WTC11 (cell line): ENCODE data around the gene ENTR1. TPM values are rescaled to one million over a fixed set of nuclear protein-coding genes. Genes with fewer than 3 reads are reported as not detected.

Experiments used
- ATAC-seq: fragments of 200-7000 bp; cut with Tn5 transposase; 2 replicates; pipeline ENCODE4 v1.10.0; 2021; ENCODE audit warnings: mild to moderate bottlenecking, moderate library complexity
- CTCF ChIA-PET: fragments of 300-600 bp; sonication (Branson Sonifier 250); formaldehyde crosslinking; loops from one replicate; lab custom pipeline; 2021; ENCODE audit warnings: antibody characterized with exemption; lab: Charles Lee
- POLR2A ChIA-PET: fragments of 350-600 bp; sonication (Branson Sonifier 250); formaldehyde crosslinking; loops from one replicate; lab custom pipeline; 2021; ENCODE audit warnings: antibody characterized with exemption; lab: Charles Lee
- DNase-seq: peaks from one replicate; pipeline ENCODE4 v3.0.0; 2021; ENCODE audit warnings: low spot score
- H3K27ac Mint-ChIP-seq: 2 replicates; pipeline ENCODE4 v1.8.0; 2021; ENCODE audit warnings: mixed read lengths
- H3K27me3 Mint-ChIP-seq: 2 replicates; pipeline ENCODE4 v1.8.0; 2021; ENCODE audit warnings: low read depth, mild to moderate bottlenecking, moderate library complexity, mixed read lengths
- H3K36me3 Mint-ChIP-seq: 2 replicates; pipeline ENCODE4 v1.8.0; 2021; ENCODE audit warnings: mixed read lengths
- H3K4me1 Mint-ChIP-seq: 2 replicates; pipeline ENCODE4 v1.8.0; 2022; ENCODE audit warnings: mixed read lengths
- H3K4me3 Mint-ChIP-seq: 2 replicates; pipeline ENCODE4 v1.8.0; 2021; ENCODE audit warnings: mild to moderate bottlenecking, moderate library complexity, mixed read lengths
- H3K9me3 Mint-ChIP-seq: 2 replicates; pipeline ENCODE4 v1.8.0; 2021; ENCODE audit warnings: mixed read lengths
- AFF4 ChIP-seq: sonication (generic); formaldehyde crosslinking; IDR thresholded peaks from 2 replicates; pipeline ENCODE4 v1.8.1; 2023; ENCODE audit warnings: mild to moderate bottlenecking, missing genetic modification reagents, borderline replicate concordance
- ATF3 ChIP-seq: sonication (generic); formaldehyde crosslinking; conservative IDR thresholded peaks from 2 replicates; pipeline ENCODE4 v1.8.1; 2022; ENCODE audit warnings: mild to moderate bottlenecking, missing genetic modification reagents
- ATF6 ChIP-seq: sonication (generic); formaldehyde crosslinking; IDR thresholded peaks from 2 replicates; pipeline ENCODE4 v1.8.1; 2023; ENCODE audit warnings: mild to moderate bottlenecking, missing genetic modification reagents
- E2F1 ChIP-seq: sonication (generic); formaldehyde crosslinking; IDR thresholded peaks from 2 replicates; pipeline ENCODE4 v1.8.0; 2022; ENCODE audit warnings: mild to moderate bottlenecking, missing genetic modification reagents
- ELF4 ChIP-seq: sonication (generic); formaldehyde crosslinking; IDR thresholded peaks from 2 replicates; pipeline ENCODE4 v1.8.1; 2022; ENCODE audit warnings: low read depth, mild to moderate bottlenecking, moderate library complexity, missing genetic modification reagents
- FOXJ3 ChIP-seq: sonication (generic); formaldehyde crosslinking; IDR thresholded peaks from 2 replicates; pipeline ENCODE4 v1.9.0; 2021; ENCODE audit warnings: missing genetic modification reagents, mild to moderate bottlenecking, borderline replicate concordance
- FOXP4 ChIP-seq: sonication (generic); formaldehyde crosslinking; IDR thresholded peaks from 2 replicates; pipeline ENCODE4 v1.8.0; 2022; ENCODE audit warnings: mild to moderate bottlenecking, missing genetic modification reagents
- GABPB1 ChIP-seq: sonication (generic); formaldehyde crosslinking; IDR thresholded peaks from 2 replicates; pipeline ENCODE4 v1.8.1; 2023; ENCODE audit warnings: mild to moderate bottlenecking, missing genetic modification reagents
- GRHL2 ChIP-seq: fragments of 250-450 bp; sonication (Bioruptor Pico); IDR thresholded peaks from 2 replicates; pipeline ENCODE4 v1.8.0; 2022; ENCODE audit warnings: mild to moderate bottlenecking, moderate library complexity; ENCODE audit not compliant: insufficient replicate concordance, severe bottlenecking
- HMGXB4 ChIP-seq: sonication (generic); formaldehyde crosslinking; IDR thresholded peaks from 2 replicates; pipeline ENCODE4 v1.8.1; 2023; ENCODE audit warnings: mild to moderate bottlenecking, moderate library complexity, missing genetic modification reagents
- IRF1 ChIP-seq: sonication (generic); formaldehyde crosslinking; IDR thresholded peaks from 2 replicates; pipeline ENCODE4 v1.8.0; 2023; ENCODE audit warnings: missing genetic modification reagents
- JUN ChIP-seq: sonication (generic); formaldehyde crosslinking; IDR thresholded peaks from 2 replicates; pipeline ENCODE4 v1.8.0; 2023; ENCODE audit warnings: mild to moderate bottlenecking, missing genetic modification reagents
- KAT7 ChIP-seq: sonication (generic); formaldehyde crosslinking; IDR thresholded peaks from 2 replicates; pipeline ENCODE4 v1.8.1; 2023; ENCODE audit warnings: missing genetic modification reagents, mild to moderate bottlenecking, borderline replicate concordance
- MYBL2 ChIP-seq: sonication (generic); formaldehyde crosslinking; IDR thresholded peaks from 2 replicates; pipeline ENCODE4 v1.8.1; 2023; ENCODE audit warnings: mild to moderate bottlenecking, moderate library complexity, missing genetic modification reagents
- NFATC4 ChIP-seq: fragments of 250-450 bp; sonication (Bioruptor Pico); IDR thresholded peaks from 2 replicates; pipeline ENCODE4 v1.9.0; 2021; ENCODE audit warnings: mild to moderate bottlenecking
- NFE2L1 ChIP-seq: sonication (generic); formaldehyde crosslinking; IDR thresholded peaks from 2 replicates; pipeline ENCODE4 v1.8.1; 2023; ENCODE audit warnings: missing genetic modification reagents
- SMAD3 ChIP-seq: sonication (generic); formaldehyde crosslinking; IDR thresholded peaks from 2 replicates; pipeline ENCODE4 v1.8.0; 2022; ENCODE audit warnings: missing genetic modification reagents, mild to moderate bottlenecking, borderline replicate concordance
- SP1 ChIP-seq: sonication (generic); formaldehyde crosslinking; conservative IDR thresholded peaks from 2 replicates; pipeline ENCODE4 v1.8.1; 2022; ENCODE audit warnings: missing genetic modification reagents
- TCF7 ChIP-seq: sonication (generic); formaldehyde crosslinking; IDR thresholded peaks from 2 replicates; pipeline ENCODE4 v1.8.0; 2022; ENCODE audit warnings: mild to moderate bottlenecking, low read depth, missing genetic modification reagents, moderate library complexity
- TEAD4 ChIP-seq: sonication (generic); formaldehyde crosslinking; IDR thresholded peaks from 2 replicates; pipeline ENCODE4 v1.8.0; 2022; ENCODE audit warnings: mild to moderate bottlenecking, missing genetic modification reagents
- ZNF138 ChIP-seq: sonication (generic); formaldehyde crosslinking; conservative IDR thresholded peaks from 2 replicates; pipeline ENCODE4 v1.8.1; 2022; ENCODE audit warnings: mild to moderate bottlenecking, moderate library complexity, missing genetic modification reagents
- ZNF396 ChIP-seq: fragments of 250-450 bp; sonication (Bioruptor Pico); IDR thresholded peaks from 2 replicates; pipeline ENCODE4 v1.8.0; 2021; ENCODE audit warnings: mild to moderate bottlenecking, moderate library complexity, borderline replicate concordance
- ZNF671 ChIP-seq: fragments of 250-450 bp; sonication (Bioruptor Pico); IDR thresholded peaks from 2 replicates; pipeline ENCODE4 v1.8.0; 2021; ENCODE audit warnings: mild to moderate bottlenecking
- total RNA-seq: library from RNA; stranded (reverse); gene quantifications from 3 replicates; pipeline ENCODE4 v1.2.3, GENCODE V29; 2021

Gene ENTR1
- total RNA-seq, 1 experiment from 2014 or later: 140 TPM

GRCh38 chr9:136404801-136405136 lies 5.6 kb downstream of the ENTR1 start:
- TF ChIP-seq SMAD3 (CRISPR knock-in tag) (no peak), NFE2L1 (CRISPR knock-in tag) (no peak), KAT7 (no peak), GABPB1 (CRISPR knock-in tag) (no peak), ATF3 (CRISPR knock-in tag) (no peak), ZNF138 (no peak), E2F1 (CRISPR knock-in tag) (no peak), IRF1 (no peak), TEAD4 (CRISPR knock-in tag) (no peak), JUN (CRISPR knock-in tag) (no peak), TCF7 (CRISPR knock-in tag) (no peak), AFF4 (CRISPR knock-in tag) (no peak), SP1 (CRISPR knock-in tag) (no peak)
- TF ChIP-seq, all 79 proteins: peak for 0
- Mint-ChIP-seq H3K4me1 (peaks cover 14% of the 10 kb centered on the region), H3K27ac (no peak overlapping the region; the same call in 1 of the 2 replicates), H3K4me3 (no peak overlapping the region), H3K9me3 (no peaks in the 10 kb centered on the region), H3K36me3 (peaks cover 59% of the 10 kb centered on the region), H3K27me3 (no peaks in the 10 kb centered on the region)
- ATAC-seq (no peak), DNase-seq (no peak)
- ChIA-PET CTCF (interaction anchor here (1.6 kb wide), 1 partner anchor 59 kb away, joined by 3 read pairs; no protein-coding TSS in a partner anchor), POLR2A (no interaction called here)

- H3K36me3 Mint-ChIP-seq: peaks cover 54% of the 10 kb centered on the region
- ChIA-PET POLR2A (no interaction called here), CTCF (interaction anchor here (1.3 to 1.6 kb wide), 2 partner anchors 15 to 58 kb away, joined by 3 read pairs; no protein-coding TSS in a partner anchor)
- DNase-seq: no peak
- peaks cover 10% of the 10 kb centered on the region for H3K4me1 Mint-ChIP-seq
- ATAC-seq: no peak
- H3K9me3 Mint-ChIP-seq: no peaks in the 10 kb centered on the region
- no peak overlapping the region for H3K4me3 Mint-ChIP-seq
- no peaks in the 10 kb centered on the region for H3K27me3 Mint-ChIP-seq
- H3K27ac Mint-ChIP-seq: no peak overlapping the region
- no peak for TF ChIP-seq ZNF396 (CRISPR knock-in tag)
- TF ChIP-seq GRHL2 (CRISPR knock-in tag): no peak
- no peak for TF ChIP-seq ELF4 (CRISPR knock-in tag)
- no peak for TF ChIP-seq ZNF671 (CRISPR knock-in tag)
- TF ChIP-seq MYBL2 (CRISPR knock-in tag): no peak
- no peak for TF ChIP-seq FOXJ3 (CRISPR knock-in tag)
- TF ChIP-seq FOXP4 (CRISPR knock-in tag): no peak
- no peak for TF ChIP-seq HMGXB4 (CRISPR knock-in tag)
- TF ChIP-seq ATF6 (CRISPR knock-in tag): no peak
- no peak for TF ChIP-seq NFATC4 (CRISPR knock-in tag)
- TF ChIP-seq NFE2L1 (CRISPR knock-in tag): no peak
Observed at GRCh38 chr9:136403915-136404800, 6.3 kb downstream of the ENTR1 start.
